Neural cell (in vitro differentiated cells): ENCODE measurements around the gene PCNA. TPM values are rescaled to one million over a fixed set of nuclear protein-coding genes. Genes with fewer than 3 reads are reported as not detected.

Source experiments
- H2AFZ ChIP-seq: fragments of 200-600, 300-800 bp; sonication (generic), shearing (Covaris generic); 2 replicates; pipeline ENCODE4 v1.6.0; 2014; ENCODE audit warnings: low read depth, mild to moderate bottlenecking, antibody characterized with exemption, low read length, moderate library complexity
- H3F3A ChIP-seq: fragments of 200-600 bp; shearing (Covaris generic); 2 replicates; pipeline ENCODE4 v1.6.1; 2016; ENCODE audit warnings: mild to moderate bottlenecking, moderate library complexity, mixed read lengths, antibody characterized with exemption, low read length; ENCODE audit not compliant: insufficient read depth, poor library complexity, severe bottlenecking
- H3K27ac ChIP-seq: fragments of 200-600, 300-800 bp; sonication (generic), shearing (Covaris generic); 2 replicates; pipeline ENCODE4 v1.5.1; 2014; ENCODE audit warnings: mild to moderate bottlenecking, low read length, moderate library complexity
- H3K27me3 ChIP-seq: fragments of 300-800, 200-600 bp; sonication (generic), shearing (Covaris generic); 2 replicates; pipeline ENCODE4 v1.6.0; 2014; ENCODE audit warnings: mild to moderate bottlenecking, low read depth, low read length, moderate library complexity; ENCODE audit not compliant: insufficient read depth
- H3K36me3 ChIP-seq: fragments of 300-800, 200-600 bp; sonication (generic), shearing (Covaris generic); 2 replicates; pipeline ENCODE4 v1.5.1; 2014; ENCODE audit warnings: mild to moderate bottlenecking, antibody characterized with exemption, low read length, moderate library complexity; ENCODE audit not compliant: insufficient read depth
- H3K4me2 ChIP-seq: fragments of 300-800, 200-600 bp; sonication (generic), shearing (Covaris generic); 2 replicates; pipeline ENCODE4 v1.6.0; 2014; ENCODE audit warnings: mild to moderate bottlenecking, low read length
- H3K4me3 ChIP-seq: fragments of 300-800, 200-600 bp; sonication (generic), shearing (Covaris generic); 2 replicates; pipeline ENCODE4 v1.5.1; 2014; ENCODE audit warnings: mild to moderate bottlenecking, low read length, moderate library complexity
- H3K79me2 ChIP-seq: fragments of 200-600 bp; shearing (Covaris generic); replicated peaks from 2 replicates; pipeline ENCODE4 v1.6.0; 2014; ENCODE audit warnings: mild to moderate bottlenecking, low read length, moderate library complexity; ENCODE audit not compliant: insufficient read depth
- H3K9ac ChIP-seq: fragments of 300-800, 200-600 bp; sonication (generic), shearing (Covaris generic); 2 replicates; pipeline ENCODE4 v1.6.1; 2016; ENCODE audit warnings: mild to moderate bottlenecking, low read length, mixed read lengths
- H3K9me2 ChIP-seq: fragments of 200-600 bp; shearing (Covaris generic); 2 replicates; pipeline ENCODE4 v1.6.1; 2016; ENCODE audit warnings: mild to moderate bottlenecking, low read length, mixed read lengths; ENCODE audit not compliant: insufficient read depth
- H3K9me3 ChIP-seq: fragments of 200-600, 300-800 bp; sonication (generic), shearing (Covaris generic); 2 replicates; pipeline ENCODE4 v1.6.1; 2016; ENCODE audit warnings: mild to moderate bottlenecking, mixed run types, low read length, moderate library complexity, mixed read lengths
- H4K20me1 ChIP-seq: fragments of 200-600 bp; shearing (Covaris generic); 2 replicates; pipeline ENCODE4 v1.6.1; 2016; ENCODE audit warnings: mild to moderate bottlenecking, mixed run types; ENCODE audit not compliant: insufficient read depth
- CTCF ChIP-seq: fragments of 450-650 bp; IDR thresholded peaks from 2 replicates; pipeline ENCODE4 v1.5.1; 2014; ENCODE audit warnings: antibody characterized with exemption, mild to moderate bottlenecking, moderate library complexity; ENCODE audit not compliant: poor library complexity, severe bottlenecking
- EP300 ChIP-seq: fragments of 450-650 bp; conservative IDR thresholded peaks from 2 replicates; pipeline ENCODE4 v1.6.1; 2014; ENCODE audit warnings: antibody characterized with exemption, mild to moderate bottlenecking, moderate library complexity; ENCODE audit not compliant: poor library complexity, severe bottlenecking
- EZH2 ChIP-seq: fragments of 200-600, 300-800 bp; shearing (Covaris generic), sonication (generic); IDR thresholded peaks from 2 replicates; pipeline ENCODE4 v1.6.1; 2014; ENCODE audit warnings: antibody characterized with exemption, low read length, borderline replicate concordance, mild to moderate bottlenecking; ENCODE audit not compliant: insufficient read depth, poor library complexity, severe bottlenecking
- MXI1 ChIP-seq: fragments of 450-650 bp; conservative IDR thresholded peaks from 2 replicates; pipeline ENCODE4 v1.6.1; 2014; ENCODE audit warnings: antibody characterized with exemption, mild to moderate bottlenecking; ENCODE audit not compliant: poor library complexity, severe bottlenecking
- POLR2AphosphoS5 ChIP-seq: IDR thresholded peaks from 2 replicates; pipeline ENCODE4 v1.6.1; 2012
- RAD21 ChIP-seq: fragments of 450-650 bp; conservative IDR thresholded peaks from 2 replicates; pipeline ENCODE4 v1.6.1; 2014; ENCODE audit warnings: antibody characterized with exemption, mild to moderate bottlenecking, moderate library complexity
- REST ChIP-seq: IDR thresholded peaks from 2 replicates; pipeline ENCODE4 v1.6.1; 2012; ENCODE audit warnings: borderline replicate concordance
- SMC3 ChIP-seq: fragments of 450-650 bp; conservative IDR thresholded peaks from 2 replicates; pipeline ENCODE4 v1.6.1; 2014; ENCODE audit warnings: antibody characterized with exemption, mild to moderate bottlenecking, moderate library complexity; ENCODE audit not compliant: poor library complexity
- TAF1 ChIP-seq: IDR thresholded peaks from 2 replicates; pipeline ENCODE4 v1.6.1; 2012; ENCODE audit warnings: low read depth
- polyA plus RNA-seq: library from polyadenylated mRNA; depleted of rRNA; stranded (reverse); fragments of >200 nt; gene quantifications from 2 replicates; pipeline ENCODE4 v1.2.3, GENCODE V29; 2014

PCNA gene
- polyA plus RNA-seq, 1 donor from 2014 or later: 165 TPM

- no peak overlapping the region for H2AFZ ChIP-seq
- H4K20me1 ChIP-seq: no peaks in the 10 kb centered on the region
- no peaks in the 10 kb centered on the region for H3K9me3 ChIP-seq
- H3K27ac ChIP-seq: no peak overlapping the region
- H3K79me2 ChIP-seq: peaks cover 58% of the 10 kb centered on the region
- no peak overlapping the region for H3K9ac ChIP-seq
- TF ChIP-seq EP300 (no peak), MXI1 (no peak), EZH2 (no peak), RAD21 (no peak), SMC3 (no peak), REST (no peak), TAF1 (no peak), CTCF (no peak), POLR2AphosphoS5 (no peak)
- H3K4me3 ChIP-seq: no peak overlapping the region
- H3K36me3 ChIP-seq: no peaks in the 10 kb centered on the region
- H3K27me3 ChIP-seq: no peaks in the 10 kb centered on the region
- H3K9me2 ChIP-seq: no peaks in the 10 kb centered on the region
- no peaks in the 10 kb centered on the region for H3F3A ChIP-seq
- H3K4me2 ChIP-seq: no peak overlapping the region
These were observed 37.1 kb upstream of the PCNA start for GRCh38 chr20:5156675-5157448.

- no peaks in the 10 kb centered on the region for H3K27me3 ChIP-seq
- H3F3A ChIP-seq: no peaks in the 10 kb centered on the region
- no peaks in the 10 kb centered on the region for H4K20me1 ChIP-seq
- H3K4me2 ChIP-seq: no peak overlapping the region
- no peak overlapping the region for H2AFZ ChIP-seq
- H3K9me3 ChIP-seq: no peaks in the 10 kb centered on the region
- H3K36me3 ChIP-seq: no peaks in the 10 kb centered on the region
- no peak overlapping the region for H3K9ac ChIP-seq
- H3K4me3 ChIP-seq: no peak overlapping the region
- H3K9me2 ChIP-seq: no peaks in the 10 kb centered on the region
- TF ChIP-seq POLR2AphosphoS5: no peak
- peaks cover 51% of the 10 kb centered on the region for H3K79me2 ChIP-seq
- H3K27ac ChIP-seq: no peak overlapping the region
These were observed 35.6 kb upstream of the PCNA start for GRCh38 chr20:5155404-5155803.
